H1 (cell line): ENCODE data around the gene CCDC124. TPM values are rescaled to one million over a fixed set of nuclear protein-coding genes. Genes with fewer than 3 reads are reported as not detected.
"Not testable (repeated sequence)": the region's sequence is repeated elsewhere in the genome, so short reads cannot be mapped to it uniquely, and the experiment has no call there.

Experiments
- CTCF ChIA-PET: fragments of 300-600 bp; sonication (Branson Sonifier 250); formaldehyde crosslinking; loops from one replicate; lab custom pipeline; 2021; ENCODE audit not compliant: partially characterized antibody; lab: Charles Lee
- POLR2A ChIA-PET: fragments of 300-600 bp; sonication (Branson Sonifier 250); formaldehyde crosslinking; loops from one replicate; lab custom pipeline; 2021; ENCODE audit warnings: inconsistent platforms; ENCODE audit not compliant: partially characterized antibody; lab: Charles Lee
- DNase-seq, 2 experiments: peaks; one replicate each; pipeline versions ENCODE4 v3.0.0 to v3.0.0-alpha.2; 2010 to 2022; ENCODE audit warnings: low spot score in 2 of 2, low read depth in 1 of 2, mixed read lengths in 1 of 2
- FAIRE-seq: peaks from 2 replicates; lab custom pipeline; 2011; peaks lifted over from hg19 to GRCh38; lab: Jason Lieb, UNC
- H2AFZ ChIP-seq: 2 replicates; pipeline ENCODE4 v1.8.1; 2012; ENCODE audit warnings: low read length, inconsistent platforms
- H2AK5ac ChIP-seq: 2 replicates; pipeline ENCODE4 v1.6.1; 2013; ENCODE audit warnings: low read depth, low read length
- H2BK120ac ChIP-seq: replicated peaks from 2 replicates; pipeline ENCODE3; 2013; ENCODE audit warnings: low read depth, low read length, inconsistent platforms
- H2BK12ac ChIP-seq: 2 replicates; pipeline ENCODE4 v1.6.1; 2013; ENCODE audit warnings: low read depth, low read length
- H2BK15ac ChIP-seq: 2 replicates; pipeline ENCODE4 v1.6.1; 2013; ENCODE audit warnings: low read length
- H2BK20ac ChIP-seq: 2 replicates; pipeline ENCODE4 v1.6.1; 2013; ENCODE audit warnings: low read length
- H2BK5ac ChIP-seq: 2 replicates; pipeline ENCODE4 v1.6.1; 2013; ENCODE audit warnings: low read depth, low read length
- H3K14ac ChIP-seq: 2 replicates; pipeline ENCODE4 v1.6.1; 2013; ENCODE audit warnings: inconsistent platforms; ENCODE audit not compliant: insufficient read length
- H3K18ac ChIP-seq: 2 replicates; pipeline ENCODE4 v1.6.1; 2013; ENCODE audit warnings: low read length; ENCODE audit errors: extremely low read depth
- H3K23ac ChIP-seq: 2 replicates; pipeline ENCODE4 v1.6.1; 2013; ENCODE audit warnings: inconsistent platforms; ENCODE audit not compliant: insufficient read length
- H3K23me2 ChIP-seq: 2 replicates; pipeline ENCODE4 v1.6.1; 2013; ENCODE audit warnings: low read depth, low read length
- H3K27ac ChIP-seq: 2 replicates; pipeline ENCODE4 v1.6.1; 2011; ENCODE audit warnings: low read depth, low read length, inconsistent platforms
- H3K27me3 ChIP-seq, 4 experiments: replicated peaks in 1 of 4; 1 replicate in 1 of 4; 2 replicates in 3 of 4; pipeline versions ENCODE4 v1.6.1 to v1.8.1; 2011 to 2013; ENCODE audit warnings: low read length in 3 of 4, mild to moderate bottlenecking in 3 of 4, inconsistent platforms in 2 of 4, mixed read lengths in 2 of 4, moderate library complexity in 1 of 4; ENCODE audit not compliant: control insufficient read depth in 3 of 4, insufficient read depth in 3 of 4; ENCODE audit errors: extremely low read depth in 1 of 4
- H3K36me3 ChIP-seq, 4 experiments: 2 replicates each; pipeline versions ENCODE4 v1.6.1 to v1.8.1; 2011 to 2013; ENCODE audit warnings: mild to moderate bottlenecking in 4 of 4, low read length in 3 of 4, moderate library complexity in 2 of 4, control low read depth in 1 of 4, inconsistent platforms in 1 of 4; ENCODE audit not compliant: insufficient read depth in 4 of 4, control insufficient read depth in 2 of 4
- H3K4ac ChIP-seq: replicated peaks from 2 replicates; pipeline ENCODE3; 2013; ENCODE audit warnings: low read length, low read depth, mixed read lengths, inconsistent platforms; ENCODE audit not compliant: insufficient read length
- H3K4me1 ChIP-seq, 4 experiments: replicated peaks in 1 of 4; 1 replicate in 1 of 4; 2 replicates in 3 of 4; pipeline versions ENCODE4 v1.6.1 to v1.8.1; 2011 to 2013; ENCODE audit warnings: low read length in 3 of 4, inconsistent platforms in 2 of 4, mixed read lengths in 1 of 4; ENCODE audit not compliant: insufficient read depth in 4 of 4, control insufficient read depth in 3 of 4
- H3K4me2 ChIP-seq, 2 experiments: 2 replicates each; pipeline versions ENCODE4 v1.6.1 to v1.8.1; 2011 to 2013; ENCODE audit warnings: low read depth in 2 of 2, low read length in 2 of 2, control low read depth in 1 of 2, inconsistent platforms in 1 of 2, mild to moderate bottlenecking in 1 of 2; ENCODE audit not compliant: insufficient read depth in 1 of 2
- H3K4me3 ChIP-seq, 4 experiments: fragments of 200-600, 300-600 bp in 1 of 4; sonication (generic), shearing (Covaris generic), sonication (Bioruptor Twin) in 1 of 4; 2 replicates each; pipeline versions ENCODE4 v1.5.1 to v1.8.1; 2011 to 2016; ENCODE audit warnings: low read length in 4 of 4, low read depth in 3 of 4, control low read depth in 2 of 4, inconsistent platforms in 2 of 4, mild to moderate bottlenecking in 2 of 4, mixed read lengths in 1 of 4, moderate library complexity in 1 of 4; ENCODE audit not compliant: insufficient read depth in 2 of 4; ENCODE audit errors: extremely low read depth in 1 of 4
- H3K56ac ChIP-seq: replicated peaks from 2 replicates; pipeline ENCODE3; 2013; ENCODE audit warnings: low read depth, mild to moderate bottlenecking, mixed read lengths, low read length, inconsistent platforms; ENCODE audit not compliant: insufficient read length
- H3K79me1 ChIP-seq: 2 replicates; pipeline ENCODE4 v1.6.1; 2013; ENCODE audit warnings: low read depth, low read length, control low read depth
- H3K79me2 ChIP-seq, 2 experiments: 2 replicates each; pipeline versions ENCODE4 v1.6.1 to v1.8.1; 2012 to 2013; ENCODE audit warnings: low read length in 2 of 2, mild to moderate bottlenecking in 2 of 2, inconsistent platforms in 1 of 2; ENCODE audit not compliant: insufficient read depth in 2 of 2, control insufficient read depth in 1 of 2
- H3K9ac ChIP-seq, 4 experiments: replicated peaks in 1 of 4; 1 replicate in 1 of 4; 2 replicates in 3 of 4; pipeline versions ENCODE4 v1.6.1 to v1.8.1; 2011 to 2013; ENCODE audit warnings: low read depth in 3 of 4, low read length in 3 of 4, control low read depth in 2 of 4, mild to moderate bottlenecking in 2 of 4, moderate library complexity in 2 of 4, inconsistent platforms in 1 of 4; ENCODE audit errors: extremely low read depth in 1 of 4
- H3K9me3 ChIP-seq, 2 experiments: 2 replicates each; pipeline versions ENCODE4 v1.6.1 to v1.8.1; 2012 to 2013; ENCODE audit warnings: mild to moderate bottlenecking in 2 of 2, moderate library complexity in 2 of 2, control low read depth in 1 of 2, inconsistent platforms in 1 of 2, low read depth in 1 of 2, low read length in 1 of 2, mixed read lengths in 1 of 2; ENCODE audit not compliant: insufficient read depth in 2 of 2
- H4K20me1 ChIP-seq, 2 experiments: replicated peaks in 1 of 2; 2 replicates each; pipeline versions ENCODE3 to v1.8.1; 2011 to 2013; ENCODE audit warnings: inconsistent platforms in 2 of 2, low read length in 2 of 2, mild to moderate bottlenecking in 1 of 2; ENCODE audit not compliant: insufficient read depth in 2 of 2, control insufficient read depth in 1 of 2
- H4K5ac ChIP-seq: 2 replicates; pipeline ENCODE4 v1.6.1; 2013; ENCODE audit warnings: low read length, low read depth, mixed read lengths, inconsistent platforms; ENCODE audit not compliant: insufficient read length
- H4K8ac ChIP-seq: 2 replicates; pipeline ENCODE4 v1.8.0; 2013; ENCODE audit warnings: mild to moderate bottlenecking, moderate library complexity, low read length, inconsistent platforms; ENCODE audit not compliant: insufficient read depth; ENCODE audit errors: extremely low read depth
- H4K91ac ChIP-seq: replicated peaks from 2 replicates; pipeline ENCODE3; 2013; ENCODE audit warnings: low read length, mixed read lengths, inconsistent platforms; ENCODE audit not compliant: insufficient read length
- WGBS, 2 experiments: shearing (Covaris generic) in 1 of 2; methylation state at CpG; one replicate each; pipeline versions ENCODE4 v1.1.6 to v1.1.7; 2013 to 2015; ENCODE audit warnings: low lambda C conversion rate in 2 of 2, mixed read lengths in 2 of 2, inconsistent platforms in 1 of 2, low coverage in 1 of 2, missing lambda C conversion rate in 1 of 2; ENCODE audit not compliant: insufficient replicate concordance in 2 of 2, insufficient coverage in 1 of 2, insufficient read length in 1 of 2; ENCODE audit errors: extremely low coverage in 1 of 2, missing lambda C conversion rate in 1 of 2; 5-methylcytosine and 5-hydroxymethylcytosine counted together
- polyA plus RNA-seq, 7 experiments: library from polyadenylated mRNA; depleted of rRNA in 3 of 7; stranded (reverse) in 5 of 7; unstranded in 2 of 7; fragments of >200 nt in 5 of 7; fragments of 200-250 nt in 2 of 7; gene quantifications; 1 replicate in 5 of 7; 2 replicates in 1 of 7; 4 replicates in 1 of 7; pipeline versions ENCODE4 v1.2.1 to v1.2.3, GENCODE V29; 2011 to 2013; ENCODE audit warnings: missing spikeins in 2 of 7, mixed read lengths in 2 of 7
- total RNA-seq: library from RNA; stranded (reverse); fragmentation: NEBNext Ultra II Directional; extraction: Animal tissue kit (Norgen Biotek cat#: 25700); gene quantifications from 2 replicates; pipeline ENCODE4 v1.2.1, GENCODE V29; 2021

Gene CCDC124
- total and polyA plus RNA-seq, 2 of the 8 experiments (the other 6 are each of a cell fraction or from before 2014, with no cell fraction given) = 95.2 to 103 TPM

DNA sequence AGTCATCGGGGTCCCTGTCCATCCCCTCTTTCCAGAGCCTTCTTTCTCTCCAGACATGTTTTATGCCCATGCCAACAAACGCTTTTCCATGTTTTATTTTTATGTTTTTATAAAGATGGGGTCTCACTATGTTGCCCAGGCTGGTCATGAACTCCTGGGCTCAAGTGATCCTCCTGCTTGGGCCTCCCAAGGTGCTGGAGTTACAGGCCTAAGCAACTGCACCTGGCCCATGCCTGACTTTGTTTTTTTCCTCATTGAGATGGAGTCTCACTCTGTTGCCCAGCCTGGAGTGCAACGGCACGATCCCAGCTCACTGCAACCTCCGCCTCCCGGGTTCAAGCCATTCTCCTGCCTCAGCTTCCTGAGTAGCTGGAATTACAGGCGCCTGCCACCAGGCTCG lies 53.8 kb downstream of the CCDC124 start:
- H4K5ac ChIP-seq, H3K27me3 ChIP-seq, H3K4me2 ChIP-seq, FAIRE-seq, H4K20me1 ChIP-seq, H3K79me2 ChIP-seq, H4K91ac ChIP-seq, DNase-seq, H3K9ac ChIP-seq, H2BK20ac ChIP-seq, H2BK12ac ChIP-seq, H3K9me3 ChIP-seq, H3K4ac ChIP-seq, H3K4me1 ChIP-seq, H2BK120ac ChIP-seq, H3K79me1 ChIP-seq, H2AFZ ChIP-seq, H3K27ac ChIP-seq, H2BK15ac ChIP-seq, H3K18ac ChIP-seq, H3K4me3 ChIP-seq, H3K23ac ChIP-seq, H3K23me2 ChIP-seq, H2BK5ac ChIP-seq, H3K56ac ChIP-seq, H4K8ac ChIP-seq, H2AK5ac ChIP-seq, H3K14ac ChIP-seq: not testable (repeated sequence)
- peaks cover 0 to 10% (median under 1%) of the 10 kb centered on the region in 4 experiments; a peak in 2 of 8 replicates for H3K36me3 ChIP-seq
- CTCF ChIA-PET = interaction anchor here (1.6 kb wide), 1 partner anchor 44 kb away, joined by 3 read pairs; no protein-coding TSS in a partner anchor
- POLR2A ChIA-PET = interaction anchor here (1.3 to 1.4 kb wide), 2 partner anchors 41 to 54 kb away, joined by 3 to 4 read pairs; partner anchors contain the start of gene CCDC124
- 85% methylated on average over 8 of the region's 8 CpGs; no CpG with 5 or more reads in 1 of the 2 experiments for WGBS, 2 experiments
